Ovary (tissue), 9 donors: Measurements from ENCODE around the gene USP24. TPM values are rescaled to one million over a fixed set of nuclear protein-coding genes. Genes with fewer than 3 reads are reported as not detected.

ENCODE experiments used
- DNase-seq, 5 donors: peaks; one replicate each; pipeline ENCODE4 v3.0.0-alpha.2; 2019 to 2020
- H3K27ac ChIP-seq, 2 donors: fragments of 200-600 bp; one replicate each; pipeline versions ENCODE4 v1.5.1 to v1.8.0; 2019 to 2022
- H3K27me3 ChIP-seq: fragments of 200-600 bp; one replicate; pipeline ENCODE4 v1.8.0; 2022
- H3K36me3 ChIP-seq: fragments of 200-600 bp; sonication (generic); one replicate; pipeline ENCODE4 v1.5.1; 2019
- H3K4me1 ChIP-seq: one replicate; pipeline ENCODE4 v1.8.1; 2013; ENCODE audit warnings: mild to moderate bottlenecking, moderate library complexity; ENCODE audit not compliant: insufficient read depth
- H3K4me3 ChIP-seq: fragments of 200-600 bp; sonication (generic); one replicate; pipeline ENCODE4 v1.5.1; 2017
- H3K9me3 ChIP-seq, 2 donors: fragments of 200-600 bp in 1 of 2; sonication (generic) in 1 of 2; one replicate each; pipeline versions ENCODE4 v1.5.1 to v1.8.1; 2013 to 2019; ENCODE audit warnings: mild to moderate bottlenecking in 1 of 2, moderate library complexity in 1 of 2
- EP300 ChIP-seq: sonication (generic); formaldehyde crosslinking; IDR thresholded peaks from one replicate; pipeline ENCODE4 v1.6.1; 2017; ENCODE audit warnings: antibody characterized with exemption
- POLR2A ChIP-seq: fragments of 450-650 bp; IDR thresholded peaks from one replicate; pipeline ENCODE4 v1.6.1; 2017; ENCODE audit warnings: antibody characterized with exemption, mild to moderate bottlenecking, moderate library complexity
- WGBS, 3 donors: extraction: QIAGEN DNeasy Blood & Tissue Kit in 1 of 3; methylation state at CpG; one replicate each; pipeline versions ENCODE4 v1.1.5 to v1.1.7; 2013 to 2017; 5-methylcytosine and 5-hydroxymethylcytosine counted together
- intact Hi-C, 4 donors: fragments of 100-400 bp; cut with DNase I; formaldehyde crosslinking; loops; one replicate each; pipeline versions ENCODE4 v1.11.0 to v1.15.1; 2022 to 2023
- polyA plus RNA-seq, 2 donors: library from polyadenylated mRNA; stranded (reverse); fragments of 200-250 nt in 1 of 2; fragments of 350-450 nt in 1 of 2; fragmentation: Illumina TruSeq in 1 of 2; extraction: RNeasy Lipid Tissue Mini Kit (QIAGEN cat#74804) in 1 of 2; gene quantifications; one replicate each; pipeline ENCODE4 v1.2.3, GENCODE V29; 2013 to 2014
- total RNA-seq, 7 donors: library from RNA; depleted of rRNA in 2 of 7; stranded (reverse); fragments of >200 nt in 2 of 7; fragmentation: NEBNext Ultra II Directional in 3 of 7; extraction: Animal tissue kit (Norgen Biotek cat#: 25700) in 3 of 7; gene quantifications; one replicate each; pipeline versions ENCODE4 v1.1.0 to v1.2.4, GENCODE V29; 2016 to 2023
- TF ChIP-seq, protein P1 (sequence below), 3 donors: fragments of 450-650 bp in 2 of 3; fragments of 200-600 bp in 1 of 3; IDR thresholded peaks; one replicate each; pipeline versions ENCODE4 v1.5.1 to v1.8.0; 2016 to 2022; ENCODE audit warnings: antibody characterized with exemption in 3 of 3, mild to moderate bottlenecking in 1 of 3
- donor health status: DM: no; HTN: no; CAD: no; lungs with moderate emphysema.
- donor health status: DM: no; HTN: no; CAD: no.
- donor health status: Bipolar disorder and iron deficiency.
- donor health status: DM: yes; HTN: yes; CAD: no.
- donor health status: DM: no; HTN: no; CAD: no.
- donor health status: DM: yes; HTN: yes; CAD: no.

Gene USP24
- total and polyA plus RNA-seq, 9 donors: 11.5 to 51.4 (median 33.5) TPM

- Histone ChIP-seq H3K27ac (no peak overlapping the region), H3K4me1 (no peaks in the 10 kb centered on the region), H3K9me3 (no peaks in the 10 kb centered on the region), H3K36me3 (no peaks in the 10 kb centered on the region), H3K27me3 (no peaks in the 10 kb centered on the region), H3K4me3 (no peak overlapping the region)
- DNase-seq: no peak
- TF ChIP-seq, protein P1, sequence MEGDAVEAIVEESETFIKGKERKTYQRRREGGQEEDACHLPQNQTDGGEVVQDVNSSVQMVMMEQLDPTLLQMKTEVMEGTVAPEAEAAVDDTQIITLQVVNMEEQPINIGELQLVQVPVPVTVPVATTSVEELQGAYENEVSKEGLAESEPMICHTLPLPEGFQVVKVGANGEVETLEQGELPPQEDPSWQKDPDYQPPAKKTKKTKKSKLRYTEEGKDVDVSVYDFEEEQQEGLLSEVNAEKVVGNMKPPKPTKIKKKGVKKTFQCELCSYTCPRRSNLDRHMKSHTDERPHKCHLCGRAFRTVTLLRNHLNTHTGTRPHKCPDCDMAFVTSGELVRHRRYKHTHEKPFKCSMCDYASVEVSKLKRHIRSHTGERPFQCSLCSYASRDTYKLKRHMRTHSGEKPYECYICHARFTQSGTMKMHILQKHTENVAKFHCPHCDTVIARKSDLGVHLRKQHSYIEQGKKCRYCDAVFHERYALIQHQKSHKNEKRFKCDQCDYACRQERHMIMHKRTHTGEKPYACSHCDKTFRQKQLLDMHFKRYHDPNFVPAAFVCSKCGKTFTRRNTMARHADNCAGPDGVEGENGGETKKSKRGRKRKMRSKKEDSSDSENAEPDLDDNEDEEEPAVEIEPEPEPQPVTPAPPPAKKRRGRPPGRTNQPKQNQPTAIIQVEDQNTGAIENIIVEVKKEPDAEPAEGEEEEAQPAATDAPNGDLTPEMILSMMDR (IDR thresholded peaks at IDR 0.05): no peak
- intact Hi-C loops: no loop called here
- 85 to 87% (median 87%) methylated on average over 2 of the region's 2 CpGs for WGBS, 3 donors
These were observed 31.7 kb upstream of the USP24 start for GRCh38 chr1:55246896-55247295.

DNA sequence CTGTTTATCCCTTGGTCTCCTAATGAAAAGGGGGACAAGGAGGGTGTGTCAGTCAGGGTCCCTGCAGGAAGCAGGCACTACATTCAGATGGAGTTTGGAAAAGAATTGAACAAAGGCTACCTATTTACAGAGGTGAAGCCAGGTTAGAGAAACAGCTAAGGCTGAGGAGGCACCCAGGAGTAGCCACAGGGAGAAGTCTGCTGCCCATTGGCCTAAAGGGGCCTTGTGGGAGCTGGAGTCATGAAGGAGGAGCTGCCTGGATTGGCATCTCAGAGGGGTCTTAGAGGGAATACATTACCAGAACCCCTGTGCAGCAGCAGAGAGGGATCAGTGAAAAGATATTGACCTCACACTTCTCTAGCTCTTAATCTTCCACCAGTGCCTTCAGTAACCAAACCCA lies 31.2 kb upstream of the USP24 start:
- H3K4me1 ChIP-seq: no peaks in the 10 kb centered on the region
- TF ChIP-seq EP300 (no peak), POLR2A (no peak)
- TF ChIP-seq, protein P1 (IDR thresholded peaks at IDR 0.05): no peak
- DNase-seq: no peak
- H3K27ac ChIP-seq: no peak overlapping the region
- no peaks in the 10 kb centered on the region for H3K27me3 ChIP-seq
- no peak overlapping the region for H3K4me3 ChIP-seq
- intact Hi-C loops: no loop called here
- no peaks in the 10 kb centered on the region for H3K36me3 ChIP-seq
- no peaks in the 10 kb centered on the region for H3K9me3 ChIP-seq

GRCh38 chr1:55245781-55246180 lies 30.6 kb upstream of the USP24 start:
- TF ChIP-seq, protein P1 (IDR thresholded peaks at IDR 0.05): no peak
- TF ChIP-seq EP300 (no peak), POLR2A (no peak)
- 71 to 75% (median 74%) methylated on average over 4 of the region's 4 CpGs for WGBS, 3 donors

GRCh38 chr1:55244476-55245099 lies 29.4 kb upstream of the USP24 start:
- 59 to 64% (median 60%) methylated on average over 6 of the region's 6 CpGs for WGBS, 3 donors
- Histone ChIP-seq H3K27ac (no peak overlapping the region), H3K27me3 (no peaks in the 10 kb centered on the region), H3K4me3 (no peak overlapping the region), H3K9me3 (no peaks in the 10 kb centered on the region), H3K36me3 (no peaks in the 10 kb centered on the region), H3K4me1 (no peaks in the 10 kb centered on the region)
- intact Hi-C loops: no loop called here
- no peak for DNase-seq
- TF ChIP-seq EP300 (no peak), POLR2A (no peak)
- TF ChIP-seq, protein P1 (IDR thresholded peaks at IDR 0.05): no peak

More at GRCh38 chr1:55245781-55246180, 30.6 kb upstream of the USP24 start:
- no peak for DNase-seq
- Histone ChIP-seq H3K36me3 (no peaks in the 10 kb centered on the region), H3K4me3 (no peak overlapping the region), H3K27me3 (no peaks in the 10 kb centered on the region), H3K4me1 (no peaks in the 10 kb centered on the region), H3K9me3 (no peaks in the 10 kb centered on the region), H3K27ac (no peak overlapping the region)
- intact Hi-C loops: no loop called here
